Mucosa of stomach (tissue), 1 donor: ENCODE data around the gene MAD1L1.
"Not testable (repeated sequence)": the region's sequence is repeated elsewhere in the genome, so short reads cannot be mapped to it uniquely, and the experiment has no call there.

Experiments
- H3K27me3 ChIP-seq: one replicate; pipeline ENCODE4 v1.7.0; 2013; ENCODE audit warnings: mild to moderate bottlenecking, low read length; ENCODE audit not compliant: control insufficient read depth, insufficient read depth
- H3K36me3 ChIP-seq: one replicate; pipeline ENCODE4 v1.7.0; 2013; ENCODE audit warnings: low read length; ENCODE audit not compliant: control insufficient read depth, insufficient read depth
- H3K4me1 ChIP-seq: one replicate; pipeline ENCODE4 v1.7.0; 2013; ENCODE audit warnings: mild to moderate bottlenecking, low read length; ENCODE audit not compliant: control insufficient read depth, insufficient read depth
- H3K4me3 ChIP-seq: one replicate; pipeline ENCODE4 v1.7.0; 2013; ENCODE audit warnings: low read length
- H3K9ac ChIP-seq: one replicate; pipeline ENCODE4 v1.7.0; 2013; ENCODE audit warnings: mild to moderate bottlenecking, low read length, moderate library complexity
- H3K9me3 ChIP-seq: one replicate; pipeline ENCODE4 v1.7.0; 2013; ENCODE audit warnings: mild to moderate bottlenecking, low read length, moderate library complexity; ENCODE audit not compliant: control insufficient read depth
- donor health status: Pancreatic carcinoma.

The MAD1L1 gene

DNA sequence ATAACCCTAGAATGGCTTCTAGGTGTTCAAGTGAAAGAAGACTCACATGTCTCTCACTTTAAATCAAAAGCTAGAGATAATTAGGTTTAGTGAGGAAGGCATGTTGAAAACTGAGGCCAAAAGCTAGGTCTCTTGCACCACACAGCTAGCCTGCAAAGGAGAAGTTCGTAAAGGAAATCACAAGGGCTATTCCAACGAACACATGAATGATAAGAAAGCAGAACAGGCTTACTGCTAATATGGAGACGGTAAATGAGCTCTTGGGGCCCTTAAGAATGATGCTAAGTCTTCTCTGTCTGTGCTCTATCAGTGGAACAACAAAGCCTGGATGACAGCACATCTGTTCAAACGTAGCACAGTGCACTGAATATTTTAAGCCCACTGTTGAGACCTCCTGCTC, 401.3 kb downstream of the MAD1L1 start:
- H3K4me3 ChIP-seq: not testable (repeated sequence)

GRCh38 chr7:1829668-1830067, 403.1 kb downstream of the MAD1L1 start:
- not testable (repeated sequence) for H3K4me3 ChIP-seq, H3K4me1 ChIP-seq, H3K9me3 ChIP-seq, H3K9ac ChIP-seq, H3K36me3 ChIP-seq, H3K27me3 ChIP-seq

More for the DNA sequence above, 401.3 kb downstream of the MAD1L1 start:
- H3K27me3 ChIP-seq, H3K9ac ChIP-seq, H3K36me3 ChIP-seq, H3K4me1 ChIP-seq, H3K9me3 ChIP-seq: not testable (repeated sequence)

- H3K27me3 ChIP-seq: no peaks in the 10 kb centered on the region
- no peaks in the 10 kb centered on the region for H3K9me3 ChIP-seq
- no peaks in the 10 kb centered on the region for H3K4me1 ChIP-seq
- H3K9ac ChIP-seq: no peak overlapping the region
- H3K36me3 ChIP-seq: no peaks in the 10 kb centered on the region
- no peak overlapping the region for H3K4me3 ChIP-seq
These were observed 403.6 kb downstream of the MAD1L1 start for GRCh38 chr7:1829111-1829510.

GRCh38 chr7:1828170-1828569, 404.6 kb downstream of the MAD1L1 start:
- H3K4me3 ChIP-seq, H3K9me3 ChIP-seq, H3K4me1 ChIP-seq, H3K9ac ChIP-seq, H3K36me3 ChIP-seq, H3K27me3 ChIP-seq: not testable (repeated sequence)

- H3K9me3 ChIP-seq, H3K27me3 ChIP-seq, H3K4me1 ChIP-seq, H3K36me3 ChIP-seq, H3K9ac ChIP-seq, H3K4me3 ChIP-seq: not testable (repeated sequence)
These were observed 405.2 kb downstream of the MAD1L1 start for GRCh38 chr7:1827521-1827981.

- H3K4me1 ChIP-seq, H3K27me3 ChIP-seq, H3K9me3 ChIP-seq, H3K36me3 ChIP-seq, H3K9ac ChIP-seq, H3K4me3 ChIP-seq: not testable (repeated sequence)
These were observed 405.8 kb downstream of the MAD1L1 start for GRCh38 chr7:1826931-1827330.

GRCh38 chr7:1825897-1826741, 406.6 kb downstream of the MAD1L1 start:
- no peaks in the 10 kb centered on the region for H3K36me3 ChIP-seq
- H3K27me3 ChIP-seq: no peaks in the 10 kb centered on the region
- no peak overlapping the region for H3K9ac ChIP-seq
- H3K4me3 ChIP-seq: no peak overlapping the region
- no peaks in the 10 kb centered on the region for H3K9me3 ChIP-seq
- H3K4me1 ChIP-seq: no peaks in the 10 kb centered on the region

DNA sequence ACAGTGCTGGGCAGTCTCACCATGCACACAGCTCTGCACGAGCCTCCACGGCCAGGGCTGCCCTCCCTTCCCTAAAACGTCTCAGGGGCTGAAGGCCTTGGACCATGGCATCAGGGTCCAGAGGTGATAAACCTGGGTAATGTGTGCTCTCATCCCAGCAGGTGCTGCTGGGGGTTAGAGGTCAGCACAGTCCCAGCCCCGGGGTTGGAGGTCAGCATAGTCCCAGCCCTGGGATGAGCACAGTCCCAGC, 407.2 kb downstream of the MAD1L1 start:
- not testable (repeated sequence) for H3K27me3 ChIP-seq, H3K4me3 ChIP-seq, H3K36me3 ChIP-seq, H3K4me1 ChIP-seq, H3K9me3 ChIP-seq, H3K9ac ChIP-seq

DNA sequence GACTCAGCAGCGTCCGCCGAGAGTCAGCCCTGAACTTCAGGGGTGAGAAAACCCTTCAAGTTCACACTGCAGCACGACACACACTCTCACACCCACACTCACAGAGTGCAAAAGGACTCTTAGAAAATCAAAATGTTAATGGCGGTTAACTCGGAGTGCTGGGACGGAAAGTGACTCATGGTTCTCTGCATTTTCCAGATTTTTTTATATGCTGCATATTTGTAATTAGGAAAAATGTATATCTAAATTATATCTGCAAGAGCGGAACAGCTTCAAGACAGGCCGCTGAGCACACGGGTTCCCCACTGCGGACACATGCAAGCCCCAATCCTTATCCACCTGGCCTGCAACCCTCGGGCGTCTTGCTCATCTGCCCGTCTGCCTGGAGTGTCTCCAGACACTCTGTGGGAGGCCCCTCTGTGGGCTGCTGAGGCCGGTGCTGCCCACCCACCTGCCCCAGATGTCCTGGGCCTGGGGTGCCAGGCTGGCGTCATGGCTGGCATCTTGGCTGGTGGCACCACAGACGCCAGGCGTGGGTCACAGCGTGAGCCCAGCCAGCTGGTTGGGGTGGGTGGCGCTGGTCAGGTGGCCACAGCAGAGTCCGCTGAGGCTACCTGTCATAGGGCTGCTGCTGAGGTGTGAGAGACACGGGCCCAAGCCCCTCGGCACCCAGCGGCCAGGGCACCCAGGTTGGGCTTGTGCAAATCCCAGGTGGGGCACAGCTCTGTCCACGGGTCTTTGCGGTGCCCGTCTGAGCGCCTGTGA, 407.7 kb downstream of the MAD1L1 start:
- H3K4me3 ChIP-seq, H3K9me3 ChIP-seq, H3K36me3 ChIP-seq, H3K9ac ChIP-seq, H3K4me1 ChIP-seq, H3K27me3 ChIP-seq: not testable (repeated sequence)

DNA sequence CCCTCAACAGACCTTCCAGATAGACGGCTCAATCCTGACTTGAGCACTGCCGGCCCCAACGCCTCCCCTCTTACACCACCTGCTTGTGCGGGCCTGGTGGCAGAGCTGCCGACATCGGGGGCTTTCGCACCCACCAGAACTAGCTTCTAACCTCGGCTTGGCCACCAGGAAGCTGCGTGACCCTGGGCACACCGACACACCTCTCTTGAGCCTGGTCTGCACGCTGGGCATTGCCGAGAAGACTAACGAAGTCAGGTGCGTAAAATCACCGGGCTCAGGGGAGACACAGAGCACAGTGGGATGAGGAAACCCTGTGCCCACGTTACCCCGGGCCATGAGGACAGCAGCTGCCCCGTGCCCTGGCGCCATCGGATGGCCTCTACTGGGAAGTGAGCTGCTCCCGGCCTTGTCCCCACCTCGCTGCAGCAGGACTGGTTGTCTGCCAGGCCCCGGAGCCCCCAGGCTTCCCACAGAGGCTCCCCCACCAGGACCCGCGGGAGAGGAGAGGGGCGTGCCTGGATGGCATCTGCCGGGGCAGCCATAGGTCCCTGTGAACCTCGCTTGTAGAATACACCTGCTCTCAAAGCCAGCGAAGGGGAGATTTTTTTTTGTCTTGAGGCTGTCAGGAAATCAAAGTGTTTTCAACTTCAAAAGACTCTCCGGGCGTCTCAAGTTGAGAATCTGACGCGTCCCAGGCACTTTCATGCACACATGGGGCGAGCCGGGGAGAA, 408.4 kb downstream of the MAD1L1 start:
- not testable (repeated sequence) for H3K4me3 ChIP-seq, H3K9ac ChIP-seq, H3K9me3 ChIP-seq, H3K4me1 ChIP-seq, H3K36me3 ChIP-seq, H3K27me3 ChIP-seq

DNA sequence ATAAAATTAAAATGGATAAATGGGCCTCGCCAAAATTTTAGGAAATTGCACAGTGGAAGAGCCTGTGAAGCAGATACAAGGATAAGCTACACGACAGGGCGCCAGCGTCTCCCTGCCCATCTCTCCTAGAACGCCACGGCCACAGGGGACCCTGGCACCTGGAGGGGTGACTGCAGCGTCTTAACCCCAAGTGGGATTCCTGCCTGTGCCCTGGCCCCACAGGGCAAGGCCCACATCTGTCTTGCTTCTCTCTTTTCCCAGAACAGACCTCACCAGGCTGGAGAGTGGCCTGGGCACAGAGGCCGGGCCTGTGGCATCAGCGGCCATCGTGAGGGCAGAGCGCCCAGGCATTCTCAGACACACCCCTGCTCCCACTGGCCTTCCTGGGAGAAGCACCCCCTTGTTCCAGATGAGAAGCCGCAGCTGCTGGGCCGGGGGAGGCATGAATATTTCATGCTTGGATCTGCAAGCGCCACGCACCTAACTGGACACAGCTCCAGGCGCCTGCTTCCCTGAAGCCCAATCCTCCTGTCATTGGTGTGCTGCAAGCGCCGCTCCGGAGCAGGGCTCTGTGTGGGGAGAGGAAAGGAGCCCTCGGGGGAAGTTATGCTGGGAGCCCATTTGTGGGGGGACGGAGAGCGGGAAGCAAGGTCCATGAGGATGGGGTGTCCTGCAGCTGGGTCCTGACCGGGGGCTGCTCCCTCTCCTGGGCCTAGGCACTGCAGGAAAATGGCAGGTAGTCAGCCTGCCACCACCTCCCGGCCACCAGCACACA, 409.2 kb downstream of the MAD1L1 start:
- H3K36me3 ChIP-seq: no peaks in the 10 kb centered on the region
- H3K4me3 ChIP-seq: no peak overlapping the region
- H3K27me3 ChIP-seq: no peaks in the 10 kb centered on the region
- no peaks in the 10 kb centered on the region for H3K9me3 ChIP-seq
- no peaks in the 10 kb centered on the region for H3K4me1 ChIP-seq
- H3K9ac ChIP-seq: no peak overlapping the region
